Breast epithelium (tissue), 4 donors: Measurements from ENCODE around the gene PPT2. TPM values are rescaled to one million over a fixed set of nuclear protein-coding genes. Genes with fewer than 3 reads are reported as not detected.
A peak's percentile ranks its signal among the peaks of the same experiment; 100 is the strongest.

Experiments
- DNase-seq, 2 donors: peaks; one replicate each; pipeline ENCODE4 v3.0.0-alpha.2; 2019; ENCODE audit warnings: low spot score in 2 of 2
- H3K27ac ChIP-seq, 2 donors: fragments of 200-600 bp; sonication (generic) in 1 of 2; one replicate each; pipeline ENCODE4 v1.5.1; 2016 to 2019; ENCODE audit warnings: mild to moderate bottlenecking in 1 of 2
- H3K27me3 ChIP-seq, 2 donors: fragments of 200-600 bp; sonication (generic) in 1 of 2; one replicate each; pipeline versions ENCODE4 v1.5.1 to v1.6.0; 2017 to 2019; ENCODE audit warnings: control low read depth in 1 of 2, mild to moderate bottlenecking in 1 of 2
- H3K36me3 ChIP-seq: fragments of 200-600 bp; one replicate; pipeline ENCODE4 v1.5.1; 2019
- H3K4me1 ChIP-seq, 2 donors: fragments of 200-600 bp; sonication (generic); one replicate each; pipeline ENCODE4 v1.5.1; 2016 to 2019; ENCODE audit warnings: control low read depth in 1 of 2
- H3K4me3 ChIP-seq, 3 donors: fragments of 200-600 bp; sonication (generic); 1 replicate in 2 of 3; 2 replicates in 1 of 3; pipeline ENCODE4 v1.5.1; 2016 to 2019; ENCODE audit warnings: mild to moderate bottlenecking in 3 of 3, moderate library complexity in 2 of 3
- H3K9me3 ChIP-seq, 2 donors: fragments of 200-600 bp; sonication (generic) in 1 of 2; one replicate each; pipeline ENCODE4 v1.5.1; 2016 to 2019; ENCODE audit warnings: control low read depth in 1 of 2
- POLR2A ChIP-seq: fragments of 450-650 bp; IDR thresholded peaks from one replicate; pipeline ENCODE4 v1.6.1; 2016; ENCODE audit warnings: antibody characterized with exemption, mild to moderate bottlenecking, moderate library complexity
- POLR2AphosphoS5 ChIP-seq, 3 donors: sonication (generic); formaldehyde crosslinking; IDR thresholded peaks; one replicate each; pipeline ENCODE4 v1.6.1; 2017; ENCODE audit warnings: antibody characterized with exemption in 3 of 3
- intact Hi-C: fragments of 100-400 bp; cut with DNase I; formaldehyde crosslinking; loops from one replicate; pipeline ENCODE4 v1.15.1; 2023; ENCODE audit warnings: low total_unique reads
- total RNA-seq, 3 donors: library from RNA; depleted of rRNA; stranded (reverse); fragments of >200 nt; gene quantifications; one replicate each; pipeline ENCODE4 v1.1.0, GENCODE V29; 2016
- TF ChIP-seq, protein P1 (sequence below), 3 donors: fragments of 450-650 bp; IDR thresholded peaks; one replicate each; pipeline ENCODE4 v1.5.1; 2016 to 2017; ENCODE audit warnings: antibody characterized with exemption in 3 of 3, mild to moderate bottlenecking in 3 of 3, moderate library complexity in 3 of 3

The PPT2 gene
- total RNA-seq, 3 donors from 2014 or later = 18.4 to 59.6 (median 28.5) TPM

DNA sequence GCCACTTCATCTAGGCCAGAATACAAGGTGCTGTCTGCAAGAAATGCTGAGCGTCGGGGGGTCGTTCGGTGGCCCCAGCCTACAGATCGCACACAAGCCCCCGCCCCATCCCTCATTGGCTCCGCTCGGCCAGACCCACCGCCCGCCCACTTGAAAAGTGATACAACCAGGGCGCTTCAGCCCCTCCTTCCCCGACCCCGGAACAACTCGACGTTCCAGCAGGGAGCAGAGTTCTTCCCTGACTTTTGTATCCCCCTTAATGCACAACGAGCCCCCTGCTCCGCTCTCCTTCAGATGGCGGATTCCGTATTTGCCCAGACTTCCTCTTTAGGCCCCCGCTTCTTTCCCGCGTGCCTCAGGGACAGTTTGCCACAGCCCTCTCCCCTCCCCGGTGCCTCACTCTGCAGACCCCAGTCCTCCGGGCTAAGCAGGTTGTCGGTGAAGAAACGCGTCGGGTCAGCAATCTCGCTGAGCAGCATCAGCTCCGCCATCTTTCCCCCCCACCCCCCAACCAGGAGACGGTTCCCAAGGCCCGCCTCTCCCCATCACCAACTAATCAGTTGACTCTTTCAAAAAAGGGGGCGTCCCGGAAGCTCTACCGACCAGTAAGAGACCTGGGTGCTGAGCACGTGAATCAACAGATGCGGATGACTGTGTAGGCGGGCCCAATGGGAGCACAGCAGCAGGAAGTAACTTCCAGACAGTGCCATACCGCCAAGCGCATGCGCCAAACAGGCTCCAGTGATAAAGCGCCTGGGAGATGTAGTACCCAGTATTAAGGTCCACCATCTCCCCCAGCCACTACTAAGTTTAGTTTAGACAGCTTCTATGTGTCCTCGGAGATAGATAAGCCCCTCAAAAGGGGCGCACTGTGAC, 26.0 kb upstream of the PPT2 start, which contains the start of gene ATF6B:
ATF6B (minus strand) TSS at position 530 of the 876 bp plus-strand sequence; CDS start at position 491, 39 bp downstream.
- Histone ChIP-seq H3K4me1 (peaks cover 7 to 21% of the 10 kb centered on the region in 2 donors), H3K36me3 (peaks cover 6% of the 10 kb centered on the region), H3K4me3 (peak within 1 kb of the TSS; percentile 90 to 95 (median 91)), H3K27me3 (no peaks in the 10 kb centered on the region), H3K27ac (peak within 1 kb of the TSS; percentile 93), H3K9me3 (no peaks in the 10 kb centered on the region)
- TF ChIP-seq, protein P1, sequence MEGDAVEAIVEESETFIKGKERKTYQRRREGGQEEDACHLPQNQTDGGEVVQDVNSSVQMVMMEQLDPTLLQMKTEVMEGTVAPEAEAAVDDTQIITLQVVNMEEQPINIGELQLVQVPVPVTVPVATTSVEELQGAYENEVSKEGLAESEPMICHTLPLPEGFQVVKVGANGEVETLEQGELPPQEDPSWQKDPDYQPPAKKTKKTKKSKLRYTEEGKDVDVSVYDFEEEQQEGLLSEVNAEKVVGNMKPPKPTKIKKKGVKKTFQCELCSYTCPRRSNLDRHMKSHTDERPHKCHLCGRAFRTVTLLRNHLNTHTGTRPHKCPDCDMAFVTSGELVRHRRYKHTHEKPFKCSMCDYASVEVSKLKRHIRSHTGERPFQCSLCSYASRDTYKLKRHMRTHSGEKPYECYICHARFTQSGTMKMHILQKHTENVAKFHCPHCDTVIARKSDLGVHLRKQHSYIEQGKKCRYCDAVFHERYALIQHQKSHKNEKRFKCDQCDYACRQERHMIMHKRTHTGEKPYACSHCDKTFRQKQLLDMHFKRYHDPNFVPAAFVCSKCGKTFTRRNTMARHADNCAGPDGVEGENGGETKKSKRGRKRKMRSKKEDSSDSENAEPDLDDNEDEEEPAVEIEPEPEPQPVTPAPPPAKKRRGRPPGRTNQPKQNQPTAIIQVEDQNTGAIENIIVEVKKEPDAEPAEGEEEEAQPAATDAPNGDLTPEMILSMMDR (IDR thresholded peaks at IDR 0.05) = no peak
- TF ChIP-seq POLR2A (peak; percentile 72), POLR2AphosphoS5 (IDR thresholded peaks at IDR 0.05) (peak; percentile 54 to 73 (median 71))
- intact Hi-C loops = no loop called here
- peak; percentile 97 to 100 for DNase-seq

DNA sequence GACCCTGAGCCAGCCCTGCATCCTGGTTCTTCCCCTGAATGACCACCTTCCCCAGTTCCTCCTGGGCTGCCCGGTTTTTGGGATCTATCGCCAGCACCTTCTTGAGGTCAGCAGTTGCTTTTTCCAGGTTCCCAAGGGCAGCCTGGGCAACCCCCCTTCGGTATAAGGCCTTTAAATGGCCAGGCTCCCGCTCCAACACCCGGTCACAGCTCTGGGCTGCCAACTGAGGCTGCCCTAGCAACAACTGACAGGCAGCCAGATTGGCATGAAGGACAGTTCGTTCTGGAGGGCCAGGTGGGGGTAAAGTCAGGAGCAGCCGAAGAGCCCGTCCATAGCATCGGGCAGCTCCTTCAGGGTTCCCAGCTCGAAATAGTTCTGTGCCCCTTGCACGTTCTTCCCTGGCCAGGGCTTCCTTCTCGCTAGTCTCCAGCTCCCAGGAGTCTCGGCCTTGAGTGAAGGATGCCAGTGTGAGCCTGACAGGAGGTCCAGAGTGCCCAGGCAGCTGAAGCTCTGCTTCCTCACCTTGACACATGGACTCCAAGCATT, 25.1 kb upstream of the PPT2 start:
- Histone ChIP-seq H3K9me3 (no peaks in the 10 kb centered on the region), H3K27ac (peak overlapping the region; percentile 93), H3K4me3 (peak overlapping the region; percentile 61 to 95 (median 90)), H3K27me3 (no peaks in the 10 kb centered on the region), H3K36me3 (peaks cover 6% of the 10 kb centered on the region), H3K4me1 (peaks cover 7 to 21% of the 10 kb centered on the region in 2 donors)
- TF ChIP-seq POLR2A (no peak), POLR2AphosphoS5 (IDR thresholded peaks at IDR 0.05) (no peak)
- TF ChIP-seq, protein P1 (IDR thresholded peaks at IDR 0.05) = no peak
- intact Hi-C loops = no loop called here
- no peak for DNase-seq

DNA sequence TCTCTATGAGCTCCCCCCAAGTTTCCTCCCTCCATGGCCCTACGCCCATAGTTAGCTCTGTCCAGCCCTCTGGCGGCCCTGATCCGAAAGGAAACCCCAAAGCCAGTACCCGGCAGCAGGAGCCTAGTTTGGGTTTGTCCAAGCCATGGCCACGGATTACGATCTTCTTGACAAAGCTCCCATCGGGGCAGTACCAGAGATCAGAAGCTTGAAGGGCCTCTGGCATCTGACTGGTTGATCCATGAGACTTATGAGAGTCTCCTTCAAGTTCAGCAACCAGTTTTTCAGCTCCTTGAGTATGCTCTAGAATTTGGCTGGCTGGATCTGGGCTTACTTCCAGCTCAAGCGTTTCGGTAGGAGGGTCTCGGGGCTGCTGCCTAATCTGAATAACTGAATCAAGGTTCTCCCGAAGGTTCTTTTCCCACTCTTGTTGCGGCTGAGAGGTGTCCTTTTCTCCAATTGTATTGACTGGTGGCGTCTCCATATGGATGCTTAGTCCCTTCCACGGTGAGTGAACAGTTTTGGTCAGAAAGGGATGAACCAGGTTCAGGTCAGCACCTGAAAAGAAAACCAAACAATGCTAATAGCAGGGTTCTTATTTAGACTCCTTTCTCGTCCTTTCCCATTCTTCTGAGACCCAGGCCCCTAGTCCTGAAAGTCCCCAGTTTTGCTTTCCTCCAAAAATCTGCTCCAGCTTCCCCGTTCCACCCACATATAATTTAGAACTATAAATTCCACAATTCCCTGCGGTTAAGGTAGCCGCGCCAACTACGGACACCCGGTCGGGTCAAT, 24.4 kb upstream of the PPT2 start:
- H3K27ac ChIP-seq = peak overlapping the region; percentile 93
- H3K9me3 ChIP-seq = no peaks in the 10 kb centered on the region
- peaks cover under 1% of the 10 kb centered on the region for H3K36me3 ChIP-seq
- H3K4me3 ChIP-seq = peak overlapping the region; percentile 61 to 95 (median 90)
- no peak for DNase-seq
- peak in 1 of 3 donors; percentile 65 for TF ChIP-seq POLR2AphosphoS5 (IDR thresholded peaks at IDR 0.05)
- TF ChIP-seq, protein P1 (IDR thresholded peaks at IDR 0.05) = no peak
- H3K27me3 ChIP-seq = no peaks in the 10 kb centered on the region
- intact Hi-C loops = no loop called here
- peaks cover 7 to 21% of the 10 kb centered on the region in 2 donors for H3K4me1 ChIP-seq

DNA sequence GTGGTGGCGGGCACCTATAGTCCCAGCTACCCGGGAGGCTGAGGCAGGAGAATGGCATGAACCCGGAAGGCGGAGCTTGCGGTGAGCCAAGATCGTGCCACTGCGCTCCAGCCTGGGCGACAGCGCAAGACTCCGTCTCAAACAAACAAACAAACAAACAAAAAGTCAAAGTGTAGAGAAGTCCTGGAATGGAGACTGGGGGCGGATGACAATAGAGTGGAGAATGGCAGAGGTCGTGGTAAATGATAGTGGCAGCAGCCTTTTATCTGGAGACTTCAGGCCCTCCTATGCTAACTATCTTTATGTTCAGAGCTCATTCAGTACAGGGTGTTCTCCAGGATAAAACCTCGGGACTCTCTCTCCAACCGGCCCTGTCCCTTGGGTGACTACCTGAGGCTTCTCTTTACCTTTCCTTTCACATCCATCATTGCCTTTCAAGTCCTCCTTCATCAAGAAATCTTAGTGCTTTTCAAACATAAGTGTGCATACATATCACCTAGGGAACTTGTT, 22.4 kb upstream of the PPT2 start:
- DNase-seq = no peak
- Histone ChIP-seq H3K27ac (no peak overlapping the region), H3K27me3 (no peaks in the 10 kb centered on the region), H3K4me3 (no peak overlapping the region), H3K9me3 (no peaks in the 10 kb centered on the region), H3K4me1 (peaks cover 7 to 20% of the 10 kb centered on the region in 2 donors), H3K36me3 (no peaks in the 10 kb centered on the region)
- TF ChIP-seq POLR2A (no peak), POLR2AphosphoS5 (IDR thresholded peaks at IDR 0.05) (no peak)
- TF ChIP-seq, protein P1 (IDR thresholded peaks at IDR 0.05) = no peak
- intact Hi-C loops = no loop called here
